H1 (cell line): ENCODE measurements around the gene SGCG. TPM values are rescaled to one million over a fixed set of nuclear protein-coding genes. Genes with fewer than 3 reads are reported as not detected.

Experiments
- CTCF ChIA-PET: fragments of 300-600 bp; sonication (Branson Sonifier 250); formaldehyde crosslinking; loops from one replicate; lab custom pipeline; 2021; ENCODE audit not compliant: partially characterized antibody; lab: Charles Lee
- POLR2A ChIA-PET: fragments of 300-600 bp; sonication (Branson Sonifier 250); formaldehyde crosslinking; loops from one replicate; lab custom pipeline; 2021; ENCODE audit warnings: inconsistent platforms; ENCODE audit not compliant: partially characterized antibody; lab: Charles Lee
- DNase-seq, 2 experiments: peaks; one replicate each; pipeline versions ENCODE4 v3.0.0 to v3.0.0-alpha.2; 2010 to 2022; ENCODE audit warnings: low spot score in 2 of 2, low read depth in 1 of 2, mixed read lengths in 1 of 2
- FAIRE-seq: peaks from 2 replicates; lab custom pipeline; 2011; peaks lifted over from hg19 to GRCh38; lab: Jason Lieb, UNC
- H2AFZ ChIP-seq: 2 replicates; pipeline ENCODE4 v1.8.1; 2012; ENCODE audit warnings: low read length, inconsistent platforms
- H2AK5ac ChIP-seq: 2 replicates; pipeline ENCODE4 v1.6.1; 2013; ENCODE audit warnings: low read depth, low read length
- H2BK120ac ChIP-seq: replicated peaks from 2 replicates; pipeline ENCODE3; 2013; ENCODE audit warnings: low read depth, low read length, inconsistent platforms
- H2BK12ac ChIP-seq: 2 replicates; pipeline ENCODE4 v1.6.1; 2013; ENCODE audit warnings: low read depth, low read length
- H2BK15ac ChIP-seq: 2 replicates; pipeline ENCODE4 v1.6.1; 2013; ENCODE audit warnings: low read length
- H2BK20ac ChIP-seq: 2 replicates; pipeline ENCODE4 v1.6.1; 2013; ENCODE audit warnings: low read length
- H2BK5ac ChIP-seq: 2 replicates; pipeline ENCODE4 v1.6.1; 2013; ENCODE audit warnings: low read depth, low read length
- H3K14ac ChIP-seq: 2 replicates; pipeline ENCODE4 v1.6.1; 2013; ENCODE audit warnings: inconsistent platforms; ENCODE audit not compliant: insufficient read length
- H3K18ac ChIP-seq: 2 replicates; pipeline ENCODE4 v1.6.1; 2013; ENCODE audit warnings: low read length; ENCODE audit errors: extremely low read depth
- H3K23ac ChIP-seq: 2 replicates; pipeline ENCODE4 v1.6.1; 2013; ENCODE audit warnings: inconsistent platforms; ENCODE audit not compliant: insufficient read length
- H3K23me2 ChIP-seq: 2 replicates; pipeline ENCODE4 v1.6.1; 2013; ENCODE audit warnings: low read depth, low read length
- H3K27ac ChIP-seq: 2 replicates; pipeline ENCODE4 v1.6.1; 2011; ENCODE audit warnings: low read depth, low read length, inconsistent platforms
- H3K27me3 ChIP-seq, 4 experiments: replicated peaks in 1 of 4; 1 replicate in 1 of 4; 2 replicates in 3 of 4; pipeline versions ENCODE4 v1.6.1 to v1.8.1; 2011 to 2013; ENCODE audit warnings: low read length in 3 of 4, mild to moderate bottlenecking in 3 of 4, inconsistent platforms in 2 of 4, mixed read lengths in 2 of 4, moderate library complexity in 1 of 4; ENCODE audit not compliant: control insufficient read depth in 3 of 4, insufficient read depth in 3 of 4; ENCODE audit errors: extremely low read depth in 1 of 4
- H3K36me3 ChIP-seq, 4 experiments: 2 replicates each; pipeline versions ENCODE4 v1.6.1 to v1.8.1; 2011 to 2013; ENCODE audit warnings: mild to moderate bottlenecking in 4 of 4, low read length in 3 of 4, moderate library complexity in 2 of 4, control low read depth in 1 of 4, inconsistent platforms in 1 of 4; ENCODE audit not compliant: insufficient read depth in 4 of 4, control insufficient read depth in 2 of 4
- H3K4ac ChIP-seq: replicated peaks from 2 replicates; pipeline ENCODE3; 2013; ENCODE audit warnings: low read length, low read depth, mixed read lengths, inconsistent platforms; ENCODE audit not compliant: insufficient read length
- H3K4me1 ChIP-seq, 4 experiments: replicated peaks in 1 of 4; 1 replicate in 1 of 4; 2 replicates in 3 of 4; pipeline versions ENCODE4 v1.6.1 to v1.8.1; 2011 to 2013; ENCODE audit warnings: low read length in 3 of 4, inconsistent platforms in 2 of 4, mixed read lengths in 1 of 4; ENCODE audit not compliant: insufficient read depth in 4 of 4, control insufficient read depth in 3 of 4
- H3K4me2 ChIP-seq, 2 experiments: 2 replicates each; pipeline versions ENCODE4 v1.6.1 to v1.8.1; 2011 to 2013; ENCODE audit warnings: low read depth in 2 of 2, low read length in 2 of 2, control low read depth in 1 of 2, inconsistent platforms in 1 of 2, mild to moderate bottlenecking in 1 of 2; ENCODE audit not compliant: insufficient read depth in 1 of 2
- H3K4me3 ChIP-seq, 4 experiments: fragments of 200-600, 300-600 bp in 1 of 4; sonication (generic), shearing (Covaris generic), sonication (Bioruptor Twin) in 1 of 4; 2 replicates each; pipeline versions ENCODE4 v1.5.1 to v1.8.1; 2011 to 2016; ENCODE audit warnings: low read length in 4 of 4, low read depth in 3 of 4, control low read depth in 2 of 4, inconsistent platforms in 2 of 4, mild to moderate bottlenecking in 2 of 4, mixed read lengths in 1 of 4, moderate library complexity in 1 of 4; ENCODE audit not compliant: insufficient read depth in 2 of 4; ENCODE audit errors: extremely low read depth in 1 of 4
- H3K56ac ChIP-seq: replicated peaks from 2 replicates; pipeline ENCODE3; 2013; ENCODE audit warnings: low read depth, mild to moderate bottlenecking, mixed read lengths, low read length, inconsistent platforms; ENCODE audit not compliant: insufficient read length
- H3K79me1 ChIP-seq: 2 replicates; pipeline ENCODE4 v1.6.1; 2013; ENCODE audit warnings: low read depth, low read length, control low read depth
- H3K79me2 ChIP-seq, 2 experiments: 2 replicates each; pipeline versions ENCODE4 v1.6.1 to v1.8.1; 2012 to 2013; ENCODE audit warnings: low read length in 2 of 2, mild to moderate bottlenecking in 2 of 2, inconsistent platforms in 1 of 2; ENCODE audit not compliant: insufficient read depth in 2 of 2, control insufficient read depth in 1 of 2
- H3K9ac ChIP-seq, 4 experiments: replicated peaks in 1 of 4; 1 replicate in 1 of 4; 2 replicates in 3 of 4; pipeline versions ENCODE4 v1.6.1 to v1.8.1; 2011 to 2013; ENCODE audit warnings: low read depth in 3 of 4, low read length in 3 of 4, control low read depth in 2 of 4, mild to moderate bottlenecking in 2 of 4, moderate library complexity in 2 of 4, inconsistent platforms in 1 of 4; ENCODE audit errors: extremely low read depth in 1 of 4
- H3K9me3 ChIP-seq, 2 experiments: 2 replicates each; pipeline versions ENCODE4 v1.6.1 to v1.8.1; 2012 to 2013; ENCODE audit warnings: mild to moderate bottlenecking in 2 of 2, moderate library complexity in 2 of 2, control low read depth in 1 of 2, inconsistent platforms in 1 of 2, low read depth in 1 of 2, low read length in 1 of 2, mixed read lengths in 1 of 2; ENCODE audit not compliant: insufficient read depth in 2 of 2
- H4K20me1 ChIP-seq, 2 experiments: replicated peaks in 1 of 2; 2 replicates each; pipeline versions ENCODE3 to v1.8.1; 2011 to 2013; ENCODE audit warnings: inconsistent platforms in 2 of 2, low read length in 2 of 2, mild to moderate bottlenecking in 1 of 2; ENCODE audit not compliant: insufficient read depth in 2 of 2, control insufficient read depth in 1 of 2
- H4K5ac ChIP-seq: 2 replicates; pipeline ENCODE4 v1.6.1; 2013; ENCODE audit warnings: low read length, low read depth, mixed read lengths, inconsistent platforms; ENCODE audit not compliant: insufficient read length
- H4K8ac ChIP-seq: 2 replicates; pipeline ENCODE4 v1.8.0; 2013; ENCODE audit warnings: mild to moderate bottlenecking, moderate library complexity, low read length, inconsistent platforms; ENCODE audit not compliant: insufficient read depth; ENCODE audit errors: extremely low read depth
- H4K91ac ChIP-seq: replicated peaks from 2 replicates; pipeline ENCODE3; 2013; ENCODE audit warnings: low read length, mixed read lengths, inconsistent platforms; ENCODE audit not compliant: insufficient read length
- ATF2 ChIP-seq: IDR thresholded peaks from 2 replicates; pipeline ENCODE4 v1.6.1; 2012; ENCODE audit warnings: low read length, inconsistent platforms
- CTCF ChIP-seq, 3 experiments: IDR thresholded peaks; 1 replicate in 2 of 3; 2 replicates in 1 of 3; pipeline versions ENCODE4 v1.5.1 to v1.6.1; 2011; ENCODE audit warnings: low read length in 3 of 3, mild to moderate bottlenecking in 3 of 3, inconsistent platforms in 2 of 3, low read depth in 1 of 3, moderate library complexity in 1 of 3; ENCODE audit not compliant: insufficient read depth in 1 of 3; ENCODE audit errors: control extremely low read depth in 1 of 3
- POLR2A ChIP-seq, 2 experiments: IDR thresholded peaks; 1 replicate in 1 of 2; 2 replicates in 1 of 2; pipeline ENCODE4 v1.6.1; 2011; ENCODE audit warnings: low read depth in 2 of 2, low read length in 2 of 2, mild to moderate bottlenecking in 2 of 2; ENCODE audit errors: control extremely low read depth in 1 of 2
- RAD21 ChIP-seq, 2 experiments: IDR thresholded peaks in 1 of 2; conservative IDR thresholded peaks in 1 of 2; 2 replicates each; pipeline ENCODE4 v1.6.1; 2011; ENCODE audit warnings: low read depth in 2 of 2, low read length in 2 of 2, improper control_type of control experiment in 1 of 2, inconsistent platforms in 1 of 2, mild to moderate bottlenecking in 1 of 2, moderate library complexity in 1 of 2
- RFX5 ChIP-seq: IDR thresholded peaks from 2 replicates; pipeline ENCODE4 v1.6.1; 2011; ENCODE audit warnings: low read depth, low read length, improper control_type of control experiment, borderline replicate concordance
- RNF2 ChIP-seq: fragments of 200-900, 300-1000 bp; sonication (generic); IDR thresholded peaks from 2 replicates; pipeline ENCODE4 v1.7.1; 2016; ENCODE audit warnings: borderline replicate concordance, low read depth, mild to moderate bottlenecking, antibody characterized with exemption, low read length; ENCODE audit not compliant: poor library complexity, severe bottlenecking; ENCODE audit errors: missing control alignments
- SIX5 ChIP-seq: IDR thresholded peaks from 2 replicates; pipeline ENCODE4 v1.6.1; 2011; ENCODE audit warnings: mild to moderate bottlenecking, low read depth, low read length
- WGBS, 2 experiments: shearing (Covaris generic) in 1 of 2; methylation state at CpG; one replicate each; pipeline versions ENCODE4 v1.1.6 to v1.1.7; 2013 to 2015; ENCODE audit warnings: low lambda C conversion rate in 2 of 2, mixed read lengths in 2 of 2, inconsistent platforms in 1 of 2, low coverage in 1 of 2, missing lambda C conversion rate in 1 of 2; ENCODE audit not compliant: insufficient replicate concordance in 2 of 2, insufficient coverage in 1 of 2, insufficient read length in 1 of 2; ENCODE audit errors: extremely low coverage in 1 of 2, missing lambda C conversion rate in 1 of 2; 5-methylcytosine and 5-hydroxymethylcytosine counted together
- polyA plus RNA-seq, 7 experiments: library from polyadenylated mRNA; depleted of rRNA in 3 of 7; stranded (reverse) in 5 of 7; unstranded in 2 of 7; fragments of >200 nt in 5 of 7; fragments of 200-250 nt in 2 of 7; gene quantifications; 1 replicate in 5 of 7; 2 replicates in 1 of 7; 4 replicates in 1 of 7; pipeline versions ENCODE4 v1.2.1 to v1.2.3, GENCODE V29; 2011 to 2013; ENCODE audit warnings: missing spikeins in 2 of 7, mixed read lengths in 2 of 7
- total RNA-seq: library from RNA; stranded (reverse); fragmentation: NEBNext Ultra II Directional; extraction: Animal tissue kit (Norgen Biotek cat#: 25700); gene quantifications from 2 replicates; pipeline ENCODE4 v1.2.1, GENCODE V29; 2021

Gene SGCG
- total and polyA plus RNA-seq, 2 of the 8 experiments (the other 6 are each of a cell fraction or from before 2014, with no cell fraction given): 0.05 TPM; not detected in 1

GRCh38 chr13:23372264-23372906 is 191.6 kb downstream of the SGCG start:
- Histone ChIP-seq H2AK5ac (no peak overlapping the region), H4K91ac (no peak overlapping the region), H3K4me2 (no peak overlapping the region; a peak in 1 of 4 replicates), H2AFZ (no peak overlapping the region), H3K27ac (no peak overlapping the region), H3K36me3 (peaks cover 5 to 36% (median 16%) of the 10 kb centered on the region in 4 experiments; a peak in 7 of 8 replicates), H3K14ac (no peak overlapping the region), H2BK15ac (no peak overlapping the region), H2BK5ac (no peak overlapping the region), H4K20me1 (peaks cover 0 to 6% of the 10 kb centered on the region in 2 experiments), H3K56ac (no peak overlapping the region), H3K27me3 (no peaks in the 10 kb centered on the region), H3K79me1 (peaks cover 12% of the 10 kb centered on the region), H3K23ac (no peak overlapping the region), H4K8ac (no peak overlapping the region), H2BK120ac (no peak overlapping the region), H3K18ac (no peak overlapping the region), H3K4me3 (no peak overlapping the region), H3K9me3 (no peaks in the 10 kb centered on the region), H3K4ac (no peak overlapping the region), H3K4me1 (peaks cover 0 to 4% (median 2%) of the 10 kb centered on the region in 4 experiments; a peak in 3 of 7 replicates), H4K5ac (no peak overlapping the region), H3K23me2 (no peaks in the 10 kb centered on the region; the same call in 1 of the 2 replicates), H2BK12ac (no peak overlapping the region), H2BK20ac (no peak overlapping the region), H3K79me2 (peaks cover 6 to 30% of the 10 kb centered on the region in 2 experiments), H3K9ac (peak overlapping the region in 1 of 4 experiments; percentile 21; a peak in 1 of 7 replicates)
- no peak for DNase-seq
- WGBS, 2 experiments: 84% methylated on average over 5 of the region's 5 CpGs; no CpG with 5 or more reads in 1 of the 2 experiments
- FAIRE-seq: no peak
- ChIA-PET CTCF (no interaction called here), POLR2A (interaction anchor here (1.8 kb wide), 1 partner anchor 11 kb away, joined by 3 read pairs; no protein-coding TSS in a partner anchor)
- TF ChIP-seq CTCF (IDR thresholded peaks at IDR 0.05; ENCODE audit: control extremely low read depth in 1 of 3, insufficient read depth in 1 of 3, low read depth in 1 of 3, low read length in 3 of 3) (no peak), RNF2 (no peak), RFX5 (no peak), RAD21 (IDR thresholded peaks at IDR 0.05 in 1 of 2, conservative IDR thresholded peaks at IDR 0.05 in 1 of 2; ENCODE audit: low read depth in 2 of 2, low read length in 2 of 2) (no peak), ATF2 (no peak), SIX5 (no peak), POLR2A (IDR thresholded peaks at IDR 0.05; ENCODE audit: control extremely low read depth in 1 of 2, low read depth in 2 of 2, low read length in 2 of 2) (no peak)
